GM21526 (cell line): Measurements from ENCODE around the gene LTBP1.

ENCODE experiments used
- ATAC-seq: cut with Tn5 transposase; IDR thresholded peaks from one replicate; pipeline ENCODE4 v1.9.1; 2021; ENCODE audit warnings: moderate library complexity; ENCODE audit not compliant: unreplicated experiment, low FRiP score

Gene LTBP1

GRCh38 chr2:33001823-33002222 lies 55.1 kb downstream of the LTBP1 start:
- no peak for ATAC-seq

DNA sequence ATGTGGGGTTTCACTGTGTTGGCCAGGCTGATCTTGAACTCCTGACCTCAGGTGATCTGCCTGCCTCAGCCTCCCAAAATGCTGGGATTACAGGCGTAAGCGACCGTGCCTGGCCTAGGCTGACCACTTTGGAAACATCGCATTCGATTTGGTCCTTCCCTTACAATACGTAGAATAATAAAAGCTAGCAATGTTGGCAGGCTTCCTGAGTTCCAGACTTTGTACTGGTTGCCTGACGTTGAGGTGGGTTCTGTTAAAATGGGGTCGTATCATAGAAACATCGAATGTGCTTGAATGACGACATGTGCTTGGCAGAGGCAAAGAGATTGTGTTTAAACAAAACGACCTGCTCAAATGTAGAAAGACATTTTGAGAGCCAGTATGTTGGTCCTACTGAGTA lies 56.1 kb downstream of the LTBP1 start:
- no peak for ATAC-seq

DNA sequence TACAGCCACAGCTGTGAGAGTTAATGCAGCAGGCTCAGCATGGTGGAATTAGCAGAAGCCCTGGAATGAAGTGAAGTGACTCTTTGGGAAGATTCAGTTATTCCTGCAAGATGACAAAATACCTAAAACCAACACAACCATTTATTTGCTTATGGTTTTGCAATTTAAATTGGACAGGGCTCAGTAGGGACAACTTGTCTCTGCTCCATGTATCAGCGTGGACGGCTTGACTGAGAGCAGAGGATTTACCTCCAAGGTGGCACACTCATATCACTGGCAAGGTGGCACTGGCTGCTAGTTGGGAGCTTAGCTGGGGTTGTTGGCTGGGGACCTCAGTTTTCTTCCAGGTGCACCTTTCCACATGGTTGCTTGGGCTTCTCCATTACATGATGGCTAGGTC lies 58.3 kb downstream of the LTBP1 start:
- ATAC-seq: no peak

DNA sequence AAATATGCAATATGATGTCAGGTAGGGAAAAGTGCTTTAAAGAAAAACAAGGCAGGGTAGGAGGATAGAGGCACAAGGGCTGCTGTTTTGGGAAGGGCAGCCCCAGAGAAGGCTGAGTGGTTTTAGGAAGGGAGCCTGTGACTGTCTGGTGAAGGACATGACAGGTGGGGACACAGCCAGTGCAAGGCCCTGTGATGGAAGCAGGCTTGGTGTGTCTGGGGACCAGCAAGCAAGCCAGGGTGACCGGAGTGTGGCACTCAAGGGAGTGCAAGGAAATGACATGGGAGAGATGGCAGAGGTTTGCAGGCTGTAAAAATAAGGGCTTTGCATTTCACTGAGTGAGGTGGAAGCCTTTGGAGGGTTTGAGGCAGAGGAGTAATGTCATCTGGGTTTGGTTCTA lies 62.0 kb downstream of the LTBP1 start:
- no peak for ATAC-seq

DNA sequence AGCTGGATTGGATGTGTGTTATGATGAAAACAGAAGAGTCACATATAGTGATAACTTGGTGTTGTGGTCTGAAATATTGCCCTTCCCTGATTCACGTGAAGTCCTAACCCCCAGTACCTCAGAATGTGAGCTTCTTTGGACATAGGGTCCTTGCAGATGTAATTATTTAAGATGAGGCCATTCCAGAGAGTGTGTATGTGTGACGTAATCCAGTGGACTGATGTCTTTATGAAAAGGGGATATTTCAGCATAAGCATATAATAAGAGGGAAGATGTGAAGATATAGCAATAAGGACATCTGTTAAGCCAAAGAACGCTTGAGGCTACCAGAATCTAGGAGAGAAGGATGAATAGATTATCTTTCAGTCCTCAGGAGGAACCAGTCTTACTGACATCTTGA lies 62.5 kb downstream of the LTBP1 start:
- ATAC-seq: no peak

- ATAC-seq: no peak
Measured at GRCh38 chr2:33011373-33011772, 64.6 kb downstream of the LTBP1 start.

GRCh38 chr2:33011941-33012340 lies 65.2 kb downstream of the LTBP1 start:
- ATAC-seq: no peak

DNA sequence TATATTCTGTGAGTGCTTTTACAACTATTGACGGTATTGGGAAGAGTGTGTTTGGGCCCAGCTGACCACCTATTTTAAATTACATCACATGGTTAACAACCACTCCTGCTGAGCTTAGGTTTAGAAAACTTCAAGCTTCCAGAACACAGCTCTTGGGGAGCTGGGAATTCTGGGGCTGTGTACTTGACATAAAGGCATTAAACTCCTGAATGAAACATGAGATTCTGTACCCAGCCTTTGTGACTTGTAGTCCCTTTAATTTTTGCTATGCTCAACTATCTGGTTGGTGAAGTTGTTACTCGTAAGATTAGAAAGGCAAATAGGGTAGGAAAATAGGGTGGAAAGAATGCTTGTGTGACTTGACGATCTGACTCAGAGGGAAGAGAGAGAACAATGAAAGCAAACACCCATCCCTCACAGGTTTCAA lies 66.9 kb downstream of the LTBP1 start:
- ATAC-seq: no peak

DNA sequence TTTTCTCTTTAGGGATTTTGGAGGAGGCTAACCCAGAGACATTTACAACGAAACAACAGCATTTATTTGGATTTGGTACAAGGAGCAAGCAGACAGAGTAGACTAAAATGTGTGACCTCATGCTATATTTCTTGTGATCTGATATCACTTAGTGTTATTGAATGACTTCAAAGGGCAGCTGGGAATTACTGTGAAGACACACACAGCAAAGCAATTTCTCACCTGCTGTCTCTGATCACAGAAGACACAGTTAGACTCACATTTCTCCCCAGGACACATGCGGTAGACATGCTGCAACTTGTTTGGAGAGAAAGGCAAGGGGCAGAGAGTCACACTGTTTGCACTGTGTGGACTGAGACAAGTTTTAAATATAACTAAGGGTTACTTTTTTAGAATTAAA lies 67.5 kb downstream of the LTBP1 start:
- no peak for ATAC-seq

DNA sequence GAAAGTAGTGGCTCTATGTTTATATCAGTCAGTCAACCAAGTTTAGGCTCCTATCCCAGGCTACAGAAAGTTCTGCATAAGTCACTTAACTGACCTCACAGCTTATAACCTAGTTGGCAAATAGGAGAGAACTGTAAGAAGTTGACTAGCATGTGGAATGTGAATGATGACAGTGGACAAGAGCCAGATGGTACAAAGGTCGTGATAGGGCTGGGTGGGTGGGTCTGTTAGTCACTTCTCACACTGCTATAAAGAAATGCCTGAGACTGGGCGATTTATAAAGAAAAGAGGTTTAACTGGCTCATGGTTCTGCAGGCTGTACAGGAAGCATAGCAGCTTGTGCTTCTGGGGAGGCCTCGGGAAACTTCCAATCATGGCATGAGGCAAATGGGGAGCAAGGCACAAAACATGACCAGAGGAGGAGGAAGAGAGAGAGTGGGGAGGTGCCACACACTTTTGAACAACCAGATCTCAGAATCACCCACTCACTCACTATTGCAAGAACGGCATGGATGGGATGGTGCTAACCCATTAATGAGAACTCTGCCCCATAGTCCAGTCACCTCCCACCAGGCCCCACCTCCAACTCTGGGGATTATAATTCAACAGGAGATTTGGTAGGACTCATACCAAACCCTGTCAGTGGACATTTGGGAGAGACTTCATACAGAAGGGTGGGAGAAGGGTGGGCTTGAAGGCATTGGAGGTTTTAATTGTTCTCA lies 68.8 kb downstream of the LTBP1 start:
- ATAC-seq: no peak

- no peak for ATAC-seq
Measured at GRCh38 chr2:33018271-33018670, 71.5 kb downstream of the LTBP1 start.

DNA sequence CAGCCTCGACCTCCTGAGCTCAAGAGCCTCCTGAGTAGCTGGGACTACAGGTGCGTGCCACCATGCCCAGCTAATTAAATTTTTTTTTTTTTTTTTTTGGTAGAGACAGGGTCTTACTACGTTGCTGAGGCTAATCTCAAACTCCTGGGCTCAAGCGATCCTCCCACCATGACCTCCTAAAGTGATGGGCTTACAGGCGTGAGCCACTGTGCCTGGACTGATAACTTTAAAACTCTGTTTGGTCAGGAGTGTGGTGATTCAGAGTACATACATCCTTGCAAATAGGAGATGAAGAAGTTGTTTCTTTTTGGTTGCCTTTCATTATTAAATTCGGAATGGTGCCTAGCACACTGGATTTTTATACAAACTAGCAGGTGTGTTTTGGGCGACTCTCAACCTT lies 73.0 kb downstream of the LTBP1 start:
- ATAC-seq: no peak

DNA sequence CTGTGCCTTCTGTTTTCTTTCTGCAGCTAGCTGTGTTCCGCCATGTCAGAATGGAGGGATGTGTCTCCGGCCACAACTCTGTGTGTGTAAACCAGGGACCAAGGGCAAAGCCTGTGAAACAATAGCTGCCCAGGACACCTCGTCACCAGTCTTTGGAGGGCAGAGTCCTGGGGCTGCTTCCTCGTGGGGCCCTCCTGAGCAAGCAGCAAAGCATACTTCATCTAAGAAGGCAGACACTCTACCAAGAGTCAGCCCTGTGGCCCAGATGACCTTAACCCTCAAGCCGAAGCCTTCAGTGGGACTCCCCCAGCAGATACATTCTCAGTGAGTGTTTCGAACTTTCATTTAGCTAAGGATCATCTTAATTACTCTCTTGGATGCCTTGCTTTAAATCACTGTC lies 74.1 kb downstream of the LTBP1 start:
- no peak for ATAC-seq

DNA sequence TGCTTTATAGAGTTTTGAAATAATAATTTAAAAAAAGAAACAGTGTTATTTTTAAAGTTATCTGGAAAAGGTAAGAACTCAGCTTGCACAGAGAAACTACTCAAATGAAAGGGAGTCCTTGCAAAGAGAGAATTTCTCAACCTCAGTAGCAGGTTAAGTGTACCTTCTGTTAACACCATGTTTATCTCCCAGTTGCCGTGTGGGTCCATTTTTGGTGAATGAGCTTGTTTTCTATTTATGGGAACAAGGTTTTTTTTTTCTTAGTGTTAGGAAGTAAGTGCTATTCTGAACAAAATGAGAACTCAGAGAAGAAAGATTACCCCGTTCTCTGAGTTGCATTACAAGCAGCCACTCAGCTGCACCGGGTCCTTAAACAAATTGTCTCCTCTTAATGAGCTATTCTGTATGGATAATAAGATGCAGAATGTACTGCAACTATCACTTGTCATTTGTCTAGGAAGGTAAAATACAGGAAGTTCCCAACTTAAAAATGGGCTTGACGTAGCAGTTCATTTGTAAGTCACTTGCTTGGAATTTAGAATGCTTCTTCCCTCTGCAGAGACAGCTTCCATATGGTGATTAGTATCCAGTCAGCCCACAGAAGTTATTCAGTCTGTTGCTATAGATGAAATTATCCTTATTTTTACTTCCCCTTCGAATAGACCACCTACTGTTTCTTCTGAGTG lies 74.9 kb downstream of the LTBP1 start:
- ATAC-seq: no peak

GRCh38 chr2:33022395-33022985 lies 75.7 kb downstream of the LTBP1 start:
- ATAC-seq: no peak

- no peak for ATAC-seq
Measured at GRCh38 chr2:33022989-33023727, 76.4 kb downstream of the LTBP1 start.

DNA sequence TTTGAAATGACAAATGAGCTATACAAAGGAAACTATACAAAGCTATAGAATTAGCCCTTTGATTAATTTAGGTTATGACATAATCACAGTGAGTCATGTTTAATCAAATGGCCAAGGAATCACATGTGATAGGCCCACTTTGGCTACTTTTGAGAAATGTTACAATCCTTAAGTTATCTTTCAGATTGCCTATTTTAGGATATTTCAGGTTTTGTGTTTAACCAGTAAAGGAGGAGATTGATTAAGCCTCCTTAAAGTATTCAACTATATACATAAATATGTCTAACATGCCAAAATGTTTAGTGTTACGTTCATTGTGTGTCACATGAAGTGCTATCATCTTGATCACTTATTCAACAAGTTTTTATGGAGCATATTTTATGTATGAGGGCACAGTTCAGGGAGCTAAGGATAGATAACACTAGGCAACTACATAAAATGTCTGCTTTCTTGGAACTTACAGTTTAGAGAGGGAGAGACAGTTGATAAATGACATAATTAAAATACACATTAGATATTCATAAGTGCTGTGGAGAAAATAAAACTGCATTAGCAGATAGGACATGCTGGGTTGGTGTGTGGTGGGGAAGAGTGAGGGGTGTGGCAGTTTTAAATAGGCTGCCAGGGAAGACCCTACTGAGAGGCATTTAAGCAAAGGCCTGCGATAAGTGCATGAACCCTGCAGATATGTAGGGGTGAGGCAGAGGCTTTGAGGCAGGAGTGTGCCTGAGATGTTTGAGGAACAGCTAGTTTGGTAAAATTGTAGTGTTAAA lies 77.2 kb downstream of the LTBP1 start:
- ATAC-seq: no peak

GRCh38 chr2:33024758-33025157 lies 78.0 kb downstream of the LTBP1 start:
- ATAC-seq: no peak

DNA sequence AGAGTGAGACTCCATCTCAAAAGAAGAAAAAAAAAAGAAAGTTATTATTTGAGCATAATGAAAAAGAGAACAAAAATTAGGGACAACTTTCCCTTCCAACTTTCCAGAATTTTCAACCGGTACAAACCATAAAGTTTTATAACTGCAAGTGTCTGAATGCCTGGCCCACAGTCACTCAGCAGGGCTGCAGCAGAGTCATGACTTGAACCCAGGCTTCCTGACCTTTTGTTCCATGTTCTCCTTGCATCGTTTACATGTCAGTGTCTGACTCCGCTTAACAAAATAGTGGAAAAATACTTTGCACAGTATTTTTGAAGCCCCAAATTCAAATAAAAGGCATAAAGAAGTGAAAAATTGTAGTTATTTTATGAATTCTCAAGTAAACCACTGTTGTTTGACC lies 82.7 kb downstream of the LTBP1 start:
- ATAC-seq: no peak

DNA sequence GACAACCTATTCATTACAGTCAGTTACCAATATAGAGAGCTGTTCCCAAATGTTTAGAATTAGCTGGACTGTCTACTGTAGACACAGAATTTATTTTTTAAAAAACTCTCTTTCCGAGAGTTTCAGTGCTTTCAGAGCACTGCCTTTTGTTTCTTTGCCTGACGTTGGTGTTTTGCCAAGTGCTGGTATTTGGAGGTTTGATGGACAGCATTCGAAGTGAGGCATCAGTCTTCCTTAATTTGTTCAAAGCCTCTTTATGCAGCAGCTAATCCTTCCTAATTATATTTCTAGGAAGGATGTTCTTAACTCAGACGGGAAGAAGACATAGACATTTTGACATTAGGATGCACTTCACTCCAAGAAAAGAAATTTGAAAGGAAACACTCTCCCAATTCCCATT lies 83.2 kb downstream of the LTBP1 start:
- no peak for ATAC-seq

- ATAC-seq: no peak
Measured at GRCh38 chr2:33030326-33030725, 83.6 kb downstream of the LTBP1 start.
